GM18498 (cell line): ENCODE data around the gene IGFBP4.
"Not testable (repeated sequence)": the region's sequence is repeated elsewhere in the genome, so short reads cannot be mapped to it uniquely, and the experiment has no call there.

Experiments
- ATAC-seq: cut with Tn5 transposase; IDR thresholded peaks from one replicate; pipeline ENCODE4 v1.9.1; 2021; ENCODE audit warnings: mild to moderate bottlenecking, moderate library complexity; ENCODE audit not compliant: unreplicated experiment

Gene IGFBP4

DNA sequence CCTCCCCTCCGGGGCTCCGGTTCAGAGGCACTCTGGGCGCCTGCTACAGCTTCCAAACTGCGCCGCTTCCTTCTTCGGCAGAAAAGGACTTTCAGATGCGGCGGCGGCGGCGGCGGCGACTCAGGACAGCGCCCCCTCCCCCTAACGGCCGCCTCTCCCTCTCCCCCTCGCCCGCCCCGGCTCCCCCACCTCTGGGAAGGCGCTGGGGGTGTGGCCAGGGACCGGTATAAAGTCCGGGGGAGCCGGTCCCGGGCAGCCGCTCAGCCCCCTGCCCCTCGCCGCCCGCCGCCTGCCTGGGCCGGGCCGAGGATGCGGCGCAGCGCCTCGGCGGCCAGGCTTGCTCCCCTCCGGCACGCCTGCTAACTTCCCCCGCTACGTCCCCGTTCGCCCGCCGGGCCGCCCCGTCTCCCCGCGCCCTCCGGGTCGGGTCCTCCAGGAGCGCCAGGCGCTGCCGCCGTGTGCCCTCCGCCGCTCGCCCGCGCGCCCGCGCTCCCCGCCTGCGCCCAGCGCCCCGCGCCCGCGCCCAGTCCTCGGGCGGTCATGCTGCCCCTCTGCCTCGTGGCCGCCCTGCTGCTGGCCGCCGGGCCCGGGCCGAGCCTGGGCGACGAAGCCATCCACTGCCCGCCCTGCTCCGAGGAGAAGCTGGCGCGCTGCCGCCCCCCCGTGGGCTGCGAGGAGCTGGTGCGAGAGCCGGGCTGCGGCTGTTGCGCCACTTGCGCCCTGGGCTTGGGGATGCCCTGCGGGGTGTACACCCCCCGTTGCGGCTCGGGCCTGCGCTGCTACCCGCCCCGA is at the start of gene IGFBP4:
IGFBP4 (plus strand) TSS at position 255 of the 792 bp plus-strand sequence; CDS start at position 541, 286 bp downstream.
- ATAC-seq: no peak

GRCh38 chr17:40399185-40399584 is 44.1 kb upstream of the IGFBP4 start:
- ATAC-seq: no peak

DNA sequence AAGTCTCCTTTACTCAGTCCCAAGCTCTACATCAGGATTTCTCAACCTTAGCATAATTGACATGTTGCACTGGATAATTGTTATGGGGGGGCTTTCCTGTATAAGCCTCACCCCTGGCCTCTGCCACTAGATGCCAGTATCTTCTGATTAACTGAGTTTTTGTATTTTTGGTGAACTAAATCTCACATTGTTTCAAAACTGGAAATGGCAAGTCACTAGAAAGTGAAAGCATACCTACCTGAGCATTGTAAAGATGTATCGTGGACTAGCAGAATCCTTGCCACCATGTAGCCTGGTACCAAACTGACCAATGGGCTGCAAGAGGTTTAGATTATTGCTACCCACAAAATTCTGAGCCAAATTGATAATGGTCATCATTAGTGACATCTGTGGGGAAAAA is 40.6 kb upstream of the IGFBP4 start:
- no peak for ATAC-seq

- no peak for ATAC-seq
Observed at GRCh38 chr17:40404003-40404402, 39.2 kb upstream of the IGFBP4 start.

DNA sequence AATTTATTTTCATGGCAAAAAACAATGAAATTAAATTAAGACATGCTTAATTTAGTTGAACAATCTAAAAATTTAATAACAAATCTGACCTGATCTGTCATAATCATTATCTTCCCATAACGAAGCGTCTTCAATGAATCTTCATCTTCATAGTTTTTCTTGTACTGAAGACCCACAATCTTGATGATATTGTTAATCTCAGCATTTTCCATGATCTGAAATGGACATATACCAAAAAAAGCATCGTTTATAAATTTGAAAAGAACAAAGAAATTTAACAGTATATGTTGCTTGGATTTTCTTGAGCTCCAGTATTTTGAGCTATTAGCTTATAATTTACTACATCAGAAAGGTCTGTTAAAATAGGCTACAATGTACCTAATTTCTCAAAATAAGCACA is 35.8 kb upstream of the IGFBP4 start:
- ATAC-seq: no peak

DNA sequence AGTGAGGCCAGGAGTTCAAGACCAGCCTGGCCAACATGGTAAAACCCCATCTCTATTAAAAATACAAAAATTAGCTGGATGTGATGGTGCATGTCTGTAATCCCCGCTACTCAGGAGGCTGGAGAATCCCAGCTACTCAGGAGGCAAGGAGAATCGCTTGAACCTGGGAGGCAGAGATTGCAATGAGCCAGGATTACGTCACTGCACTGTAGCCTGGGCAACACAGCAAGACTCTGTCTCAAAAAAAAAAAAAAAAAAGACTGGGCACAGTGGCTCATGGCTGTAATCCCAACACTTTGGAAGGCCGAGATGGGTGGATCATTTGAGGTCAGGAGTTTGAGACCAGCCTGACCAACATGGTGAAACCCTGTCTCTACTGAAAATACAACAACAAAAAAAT is 33.7 kb upstream of the IGFBP4 start:
- ATAC-seq: not testable (repeated sequence)

DNA sequence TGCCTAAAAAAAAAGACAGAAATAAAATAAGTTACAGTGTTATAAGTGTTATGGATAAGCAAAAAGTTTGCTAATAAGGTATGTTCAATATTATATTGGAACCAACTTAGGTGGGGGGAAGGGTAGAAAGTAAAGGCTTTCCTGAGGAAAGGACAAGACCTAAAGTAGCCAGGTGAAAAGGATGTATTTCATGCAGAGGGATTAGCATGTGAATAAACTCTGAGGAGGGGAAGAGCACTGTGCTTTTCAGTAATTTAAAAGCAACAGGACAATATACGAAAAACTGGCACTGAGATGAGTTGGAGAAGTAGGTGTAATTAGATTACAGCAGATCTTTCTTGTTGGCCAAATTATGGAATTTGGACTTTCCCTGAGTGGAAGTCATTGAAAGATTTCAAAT is 33.2 kb upstream of the IGFBP4 start:
- no peak for ATAC-seq

DNA sequence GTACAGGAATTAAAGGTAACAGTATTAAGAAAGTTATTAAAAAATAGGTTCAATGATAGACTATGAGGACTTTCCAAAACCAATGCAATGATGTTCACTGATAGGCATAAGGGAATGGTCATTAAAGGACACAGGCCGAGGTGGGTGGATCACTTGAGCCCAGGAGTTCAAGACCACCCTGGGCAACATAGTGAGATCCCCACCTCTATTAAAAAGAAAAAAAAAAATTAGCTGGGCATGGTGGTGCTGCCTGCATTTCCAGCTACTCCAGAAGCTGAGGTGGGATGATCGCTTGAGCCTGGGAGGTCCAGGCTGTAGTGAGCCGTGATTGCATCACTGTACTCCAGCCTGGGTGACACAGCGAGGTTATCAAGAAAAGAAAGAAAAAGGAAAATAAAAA is 31.4 kb upstream of the IGFBP4 start:
- ATAC-seq: no peak

GRCh38 chr17:40412880-40413279 is 30.4 kb upstream of the IGFBP4 start:
- no peak for ATAC-seq

- not testable (repeated sequence) for ATAC-seq
Observed at GRCh38 chr17:40414312-40414711, 28.9 kb upstream of the IGFBP4 start.

DNA sequence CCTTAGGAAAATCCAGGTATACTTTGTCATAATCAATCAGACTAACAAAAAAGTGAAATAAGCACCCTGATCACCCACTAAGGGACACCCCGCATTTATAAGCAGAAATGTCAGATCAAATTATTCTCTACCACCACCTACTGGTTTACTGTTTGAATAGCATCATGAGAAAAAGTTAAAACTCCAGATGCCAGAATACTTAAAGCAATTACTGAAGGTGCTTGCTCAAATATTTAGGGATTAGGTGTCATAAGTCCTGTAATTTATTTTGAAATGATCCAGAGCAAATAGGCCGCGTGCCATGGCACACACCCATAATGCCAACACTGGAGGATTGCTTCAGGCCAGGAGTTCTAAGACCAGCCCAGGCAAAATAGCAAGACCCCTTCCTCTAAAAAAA is 27.9 kb upstream of the IGFBP4 start:
- no peak for ATAC-seq

DNA sequence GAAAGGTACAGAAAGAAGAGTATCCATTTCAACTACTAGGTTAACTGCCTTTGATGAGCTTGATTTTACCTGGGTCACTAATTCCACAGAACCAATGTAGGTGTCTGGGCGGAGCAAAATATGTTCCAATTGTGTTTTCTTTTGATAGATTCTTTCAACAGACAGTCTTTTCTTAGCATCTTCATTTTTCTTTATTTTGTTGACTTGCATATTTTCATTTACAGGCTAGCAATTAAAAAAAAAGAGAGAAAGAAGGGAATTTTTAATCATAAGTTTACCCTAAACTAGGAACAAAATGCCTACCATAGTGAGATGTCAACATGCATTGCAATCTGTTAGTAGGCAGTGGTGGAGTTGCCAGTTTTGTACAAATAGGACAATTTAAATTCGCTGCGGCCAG is 26.6 kb upstream of the IGFBP4 start:
- no peak for ATAC-seq

GRCh38 chr17:40417258-40417608 is 26.0 kb upstream of the IGFBP4 start:
- peak; percentile 7 for ATAC-seq

DNA sequence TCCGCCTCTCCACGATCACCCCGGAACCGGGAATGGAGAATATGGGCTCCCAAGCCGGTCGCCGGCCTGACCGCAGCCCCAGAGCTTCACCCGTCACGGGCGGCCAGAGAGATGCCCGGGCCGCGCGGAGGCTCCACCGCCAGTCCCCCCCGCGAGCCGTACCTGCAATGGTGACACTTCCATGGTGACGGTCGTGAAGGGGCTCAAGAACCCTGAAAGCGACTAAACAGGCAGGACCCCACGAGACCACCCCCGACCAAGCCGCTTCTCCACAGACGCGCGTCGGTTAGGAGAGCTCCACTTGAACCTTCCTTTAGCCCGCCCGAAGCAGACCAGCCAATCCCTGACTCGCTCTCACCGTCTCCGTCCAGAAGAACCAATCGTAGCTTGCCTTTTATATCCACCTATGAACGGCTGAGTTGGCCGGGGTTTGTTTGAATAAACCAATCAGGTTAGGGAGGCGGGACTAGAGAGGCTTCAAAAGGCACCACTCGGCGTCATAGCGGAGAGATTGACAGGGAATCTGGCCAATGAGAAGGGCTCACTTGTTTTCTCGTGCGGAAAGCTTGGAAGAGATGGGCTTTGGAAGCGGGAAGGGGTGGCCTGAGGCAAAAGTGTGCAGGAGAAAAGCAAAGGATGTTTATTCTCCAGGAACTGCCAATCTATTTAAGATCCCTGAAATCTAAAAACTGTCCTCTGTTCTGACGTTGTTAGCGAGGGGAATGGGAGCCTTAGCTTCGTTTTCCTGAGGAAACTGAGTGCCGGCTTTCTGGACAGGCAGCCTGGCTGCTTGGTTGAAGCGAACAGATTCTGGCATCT is 25.4 kb upstream of the IGFBP4 start, which contains the start of gene TOP2A:
TOP2A (minus strand) TSS at position 288 of the 819 bp plus-strand sequence; CDS start at position 183, 105 bp downstream.
- ATAC-seq: peak; percentile 97

GRCh38 chr17:40418428-40418706 is 24.9 kb upstream of the IGFBP4 start:
- ATAC-seq: no peak

GRCh38 chr17:40419559-40420331 is 23.5 kb upstream of the IGFBP4 start:
- ATAC-seq: no peak

DNA sequence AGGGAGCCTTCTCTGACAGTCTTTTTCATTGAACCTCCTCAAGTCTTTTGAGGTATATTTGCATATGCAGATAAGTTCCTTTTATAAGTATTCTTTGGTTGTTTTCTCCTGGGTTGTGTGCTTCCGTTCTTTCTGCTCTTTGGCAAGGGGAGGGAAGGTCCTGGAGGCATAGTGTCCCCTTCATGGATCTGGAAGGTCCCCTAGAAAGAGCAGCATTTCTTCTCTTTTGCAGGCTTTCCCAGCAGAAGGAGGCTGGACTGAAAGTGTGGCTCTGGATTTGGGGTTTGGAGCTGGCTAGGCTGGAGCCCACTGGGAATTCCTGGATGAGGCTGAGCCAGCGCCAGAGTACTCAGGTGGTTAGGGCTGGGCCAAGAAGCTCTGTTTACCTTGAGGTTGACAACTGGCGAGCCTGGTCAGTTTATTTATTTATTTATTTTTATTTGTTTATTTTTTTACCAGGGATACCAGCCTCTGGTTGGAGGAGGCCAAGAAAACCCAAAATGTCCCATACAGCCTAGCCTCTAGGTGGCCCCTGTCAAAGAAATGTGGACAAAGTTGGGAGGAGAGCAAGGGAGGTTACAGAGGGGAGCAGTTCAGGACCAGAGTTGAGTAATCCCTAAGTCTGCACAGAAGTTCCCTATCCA is 20.1 kb upstream of the IGFBP4 start:
- no peak for ATAC-seq

DNA sequence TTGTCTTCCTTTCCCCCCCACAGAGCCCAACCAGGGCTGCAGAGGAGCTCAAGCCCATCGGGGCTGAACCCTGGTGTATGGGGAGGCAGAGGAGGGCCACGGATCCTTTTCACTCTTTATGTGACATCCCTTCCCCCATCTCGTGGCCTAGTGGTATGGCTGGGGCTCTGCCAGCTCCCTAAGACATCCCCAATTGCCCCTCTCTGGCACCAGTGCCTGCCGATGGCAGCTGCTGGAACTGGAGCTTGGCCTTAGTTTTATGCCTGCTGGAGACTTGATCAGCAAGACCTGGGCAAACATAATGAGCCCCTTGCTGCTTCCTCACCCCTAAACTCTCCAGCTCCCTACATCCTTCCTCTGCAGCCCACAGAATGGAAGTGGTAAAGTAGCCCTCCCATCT is 17.5 kb upstream of the IGFBP4 start:
- ATAC-seq: no peak

DNA sequence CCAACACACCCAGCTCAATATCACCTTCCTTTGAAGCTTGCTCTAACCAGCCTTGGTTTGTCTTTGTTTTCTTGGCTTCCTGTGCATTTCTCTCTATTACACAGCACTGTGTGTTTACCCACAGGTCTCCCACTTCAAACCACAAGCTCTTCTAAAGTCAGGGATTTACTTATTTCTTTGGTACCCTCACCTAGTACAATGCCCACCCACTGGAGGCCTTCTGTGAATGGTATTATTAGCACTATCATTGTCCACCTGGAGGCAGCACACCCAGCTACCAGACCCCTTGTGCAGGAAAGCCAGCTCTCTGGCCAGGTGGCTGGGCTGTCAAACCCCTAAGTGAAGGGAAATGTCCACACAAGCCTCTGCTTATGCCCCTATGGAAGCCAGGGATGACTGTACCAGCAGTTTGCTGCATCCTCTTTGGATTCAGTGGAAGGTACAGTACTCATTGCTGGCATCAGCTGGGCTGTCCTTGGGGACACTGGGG is 16.2 kb upstream of the IGFBP4 start:
- ATAC-seq: no peak

DNA sequence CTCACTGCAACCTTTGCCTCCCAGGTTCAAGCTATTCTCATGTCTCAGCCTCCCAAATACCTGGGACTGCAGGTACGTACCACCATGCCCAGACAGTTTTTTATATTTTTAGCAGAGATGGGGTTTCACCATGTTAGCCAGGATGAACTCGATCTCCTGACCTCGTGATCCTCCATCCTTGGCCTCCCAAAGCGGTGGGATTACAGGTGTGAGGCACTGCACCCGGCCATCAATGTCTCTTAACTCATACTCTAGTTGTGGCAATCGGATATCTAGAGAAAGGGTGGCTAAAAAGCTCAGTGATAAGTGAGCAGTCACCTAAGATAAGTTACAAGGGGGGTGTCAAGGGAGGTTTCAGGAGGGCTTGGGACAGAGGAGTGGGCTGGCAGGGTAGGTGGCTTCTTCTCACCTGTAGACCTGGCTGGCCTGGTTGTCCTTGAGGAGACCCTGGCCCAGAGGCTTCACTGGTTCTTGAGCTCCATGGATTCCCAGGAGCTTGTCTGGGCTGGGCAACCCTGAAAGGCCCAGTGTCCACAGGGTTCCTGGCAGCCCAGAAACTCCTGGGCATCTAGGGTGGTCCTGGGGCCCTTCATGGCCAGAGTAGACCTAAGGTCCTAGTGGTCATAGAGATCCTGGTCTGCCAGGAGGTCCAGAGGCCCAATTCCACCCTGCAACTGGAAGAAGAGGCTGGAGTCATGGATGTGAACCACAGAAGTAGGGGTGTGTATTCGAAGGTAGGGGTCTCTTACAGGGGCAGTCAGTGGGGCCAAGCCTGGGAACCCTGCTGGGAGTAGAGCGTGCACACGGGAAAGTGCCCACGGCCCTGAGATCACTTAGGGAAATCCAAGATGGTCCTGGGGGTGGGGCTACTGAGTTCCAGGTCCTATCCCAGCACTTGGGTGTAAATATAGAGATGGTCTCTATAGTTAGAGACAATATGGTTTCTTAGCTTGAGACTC is 12.7 kb upstream of the IGFBP4 start:
- no peak for ATAC-seq
